ENCODE data around the gene TRPC1. TPM values are rescaled to one million over a fixed set of nuclear protein-coding genes. Genes with fewer than 3 reads are reported as not detected.

Gene TRPC1
- polyA plus RNA-seq, 1 of the 3 experiments (the other 2 are of a cell fraction), result 9.6 TPM

DNA sequence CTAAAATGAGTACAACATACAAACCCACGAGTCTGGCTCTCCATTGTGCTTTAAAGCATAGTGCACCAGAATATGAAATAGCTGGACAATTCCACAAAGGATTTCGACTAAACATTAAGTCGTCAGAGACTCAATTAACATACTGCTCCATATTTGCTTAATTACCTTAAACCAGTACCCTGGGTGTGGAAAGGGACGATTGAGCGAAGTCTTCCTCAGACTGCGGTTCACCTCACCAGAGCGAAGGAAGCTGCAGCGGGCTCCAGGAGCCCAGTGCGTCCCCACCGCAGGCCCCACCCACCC, 218 bp upstream of the TRPC1 start:
- 8% methylated on average over 10 of the region's 10 CpGs for WGBS (ENCODE audit: low lambda C conversion rate)
- no peaks in the 10 kb centered on the region for H4K20me1 ChIP-seq (ENCODE audit: insufficient read depth)
- no peak for DNase-seq
- peaks cover 0 to 2% of the 10 kb centered on the region in 2 experiments; a peak in 1 of 4 replicates for H3K4me1 ChIP-seq (ENCODE audit: control insufficient read depth in 1 of 2, insufficient read depth in 2 of 2, low read depth in 1 of 2, low read length in 1 of 2)
- peak; percentile 5; the same call in 1 of the 2 replicates for TF ChIP-seq MXI1 (IDR thresholded peaks at IDR 0.05; ENCODE audit: low read depth, low read length)
- no peak for TF ChIP-seq POLR2AphosphoS5 (IDR thresholded peaks at IDR 0.05; ENCODE audit: low read depth, low read length)
- TF ChIP-seq, protein P1, sequence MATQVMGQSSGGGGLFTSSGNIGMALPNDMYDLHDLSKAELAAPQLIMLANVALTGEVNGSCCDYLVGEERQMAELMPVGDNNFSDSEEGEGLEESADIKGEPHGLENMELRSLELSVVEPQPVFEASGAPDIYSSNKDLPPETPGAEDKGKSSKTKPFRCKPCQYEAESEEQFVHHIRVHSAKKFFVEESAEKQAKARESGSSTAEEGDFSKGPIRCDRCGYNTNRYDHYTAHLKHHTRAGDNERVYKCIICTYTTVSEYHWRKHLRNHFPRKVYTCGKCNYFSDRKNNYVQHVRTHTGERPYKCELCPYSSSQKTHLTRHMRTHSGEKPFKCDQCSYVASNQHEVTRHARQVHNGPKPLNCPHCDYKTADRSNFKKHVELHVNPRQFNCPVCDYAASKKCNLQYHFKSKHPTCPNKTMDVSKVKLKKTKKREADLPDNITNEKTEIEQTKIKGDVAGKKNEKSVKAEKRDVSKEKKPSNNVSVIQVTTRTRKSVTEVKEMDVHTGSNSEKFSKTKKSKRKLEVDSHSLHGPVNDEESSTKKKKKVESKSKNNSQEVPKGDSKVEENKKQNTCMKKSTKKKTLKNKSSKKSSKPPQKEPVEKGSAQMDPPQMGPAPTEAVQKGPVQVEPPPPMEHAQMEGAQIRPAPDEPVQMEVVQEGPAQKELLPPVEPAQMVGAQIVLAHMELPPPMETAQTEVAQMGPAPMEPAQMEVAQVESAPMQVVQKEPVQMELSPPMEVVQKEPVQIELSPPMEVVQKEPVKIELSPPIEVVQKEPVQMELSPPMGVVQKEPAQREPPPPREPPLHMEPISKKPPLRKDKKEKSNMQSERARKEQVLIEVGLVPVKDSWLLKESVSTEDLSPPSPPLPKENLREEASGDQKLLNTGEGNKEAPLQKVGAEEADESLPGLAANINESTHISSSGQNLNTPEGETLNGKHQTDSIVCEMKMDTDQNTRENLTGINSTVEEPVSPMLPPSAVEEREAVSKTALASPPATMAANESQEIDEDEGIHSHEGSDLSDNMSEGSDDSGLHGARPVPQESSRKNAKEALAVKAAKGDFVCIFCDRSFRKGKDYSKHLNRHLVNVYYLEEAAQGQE (IDR thresholded peaks at IDR 0.05; ENCODE audit: low read depth, low read length), result no peak
- no peak for TF ChIP-seq FOXJ3 (CRISPR knock-in tag; IDR thresholded peaks at IDR 0.05)
- H3K4me3 ChIP-seq (ENCODE audit: low read depth in 2 of 2, low read length in 1 of 2), result peak overlapping the region; percentile 96 to 99; a peak in 3 of 4 replicates
- H3K9me2 ChIP-seq, result no peaks in the 10 kb centered on the region
- H3K9me3 ChIP-seq, result no peaks in the 10 kb centered on the region
- peak overlapping the region; percentile 95 for H2AFZ ChIP-seq (ENCODE audit: low read depth)
- no peaks in the 10 kb centered on the region for H3F3A ChIP-seq (replicated peaks; ENCODE audit: insufficient read depth)
- H3K9ac ChIP-seq, result no peak overlapping the region
- H3K36me3 ChIP-seq (replicated peaks in 1 of 2; ENCODE audit: control insufficient read depth in 1 of 2, insufficient read depth in 2 of 2, low read length in 1 of 2), result peaks cover under 1 to 6% of the 10 kb centered on the region in 2 experiments
- peaks cover 42% of the 10 kb centered on the region for H3K79me2 ChIP-seq (ENCODE audit: insufficient read depth)
- CTCF ChIA-PET, result interaction anchor here (0.9 to 3.2 kb wide), 3 partner anchors 18 to 137 kb away, joined by 3 to 12 read pairs (median 4); no protein-coding TSS in a partner anchor
- peak overlapping the region in 1 of 2 experiments; percentile 63; a peak in 1 of 4 replicates for H3K27ac ChIP-seq (ENCODE audit: low read depth in 2 of 2, low read length in 1 of 2)
- POLR2A ChIA-PET, result interaction anchor here (0.8 to 1.2 kb wide), 5 partner anchors 18 to 278 kb away, joined by 3 to 4 read pairs (median 3); partner anchors contain the start of genes ATR, PLS1 and U2SURP
- H3K27me3 ChIP-seq (ENCODE audit: insufficient read depth), result no peaks in the 10 kb centered on the region
- H3K4me2 ChIP-seq, result peak overlapping the region; percentile 84; the same call in 1 of the 2 replicates

DNA sequence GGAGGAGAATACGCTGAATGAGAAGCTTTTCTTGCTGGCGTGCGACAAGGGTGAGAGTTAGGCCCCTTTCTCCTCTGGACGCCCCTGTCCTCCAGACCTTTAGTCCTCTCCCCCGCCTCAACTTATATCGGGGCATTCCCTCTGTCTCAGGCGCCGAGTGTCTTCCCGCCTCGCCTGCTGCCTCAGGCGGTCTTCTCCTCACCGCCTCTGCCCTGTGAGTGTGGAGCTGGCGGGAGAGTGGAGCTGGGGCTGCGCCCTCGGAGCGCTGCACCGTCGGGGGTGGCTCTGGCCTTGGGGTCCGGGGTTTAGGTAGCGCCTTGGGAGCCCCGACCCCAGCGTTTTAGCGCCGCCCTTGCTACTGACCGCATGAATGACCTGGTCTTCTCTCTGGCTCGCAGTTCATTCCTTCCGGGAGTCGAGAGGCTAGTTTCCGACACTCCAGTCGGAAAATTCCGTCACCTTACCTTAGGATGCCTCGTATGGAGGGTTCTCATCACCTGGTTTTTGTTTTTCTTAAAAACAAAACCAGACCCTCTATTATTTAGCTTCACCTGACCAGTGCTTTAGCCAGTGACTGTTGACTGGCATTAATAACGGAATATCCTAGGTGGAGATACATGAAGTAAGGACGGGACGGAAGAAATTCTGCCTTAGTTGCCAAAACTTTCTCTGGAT, 985 bp downstream of the TRPC1 start:
- peak; percentile 71 for DNase-seq
- peaks cover 0 to 2% of the 10 kb centered on the region in 2 experiments; a peak in 1 of 4 replicates for H3K4me1 ChIP-seq (ENCODE audit: control insufficient read depth in 1 of 2, insufficient read depth in 2 of 2, low read depth in 1 of 2, low read length in 1 of 2)
- H3K9me2 ChIP-seq, result no peaks in the 10 kb centered on the region
- TF ChIP-seq FOXJ3 (CRISPR knock-in tag; IDR thresholded peaks at IDR 0.05), result no peak
- TF ChIP-seq, protein P2, sequence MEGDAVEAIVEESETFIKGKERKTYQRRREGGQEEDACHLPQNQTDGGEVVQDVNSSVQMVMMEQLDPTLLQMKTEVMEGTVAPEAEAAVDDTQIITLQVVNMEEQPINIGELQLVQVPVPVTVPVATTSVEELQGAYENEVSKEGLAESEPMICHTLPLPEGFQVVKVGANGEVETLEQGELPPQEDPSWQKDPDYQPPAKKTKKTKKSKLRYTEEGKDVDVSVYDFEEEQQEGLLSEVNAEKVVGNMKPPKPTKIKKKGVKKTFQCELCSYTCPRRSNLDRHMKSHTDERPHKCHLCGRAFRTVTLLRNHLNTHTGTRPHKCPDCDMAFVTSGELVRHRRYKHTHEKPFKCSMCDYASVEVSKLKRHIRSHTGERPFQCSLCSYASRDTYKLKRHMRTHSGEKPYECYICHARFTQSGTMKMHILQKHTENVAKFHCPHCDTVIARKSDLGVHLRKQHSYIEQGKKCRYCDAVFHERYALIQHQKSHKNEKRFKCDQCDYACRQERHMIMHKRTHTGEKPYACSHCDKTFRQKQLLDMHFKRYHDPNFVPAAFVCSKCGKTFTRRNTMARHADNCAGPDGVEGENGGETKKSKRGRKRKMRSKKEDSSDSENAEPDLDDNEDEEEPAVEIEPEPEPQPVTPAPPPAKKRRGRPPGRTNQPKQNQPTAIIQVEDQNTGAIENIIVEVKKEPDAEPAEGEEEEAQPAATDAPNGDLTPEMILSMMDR (IDR thresholded peaks at IDR 0.05), result peak; percentile 39
- TF ChIP-seq TAF1 (IDR thresholded peaks at IDR 0.05; ENCODE audit: borderline replicate concordance, low read depth, low read length), result no peak
- peak; percentile 22 for TF ChIP-seq CHD2 (IDR thresholded peaks at IDR 0.05; ENCODE audit: low read length, partially characterized antibody)
- TF ChIP-seq POLR2AphosphoS5 (IDR thresholded peaks at IDR 0.05; ENCODE audit: low read depth, low read length), result no peak
- TF ChIP-seq FOSL2 (IDR thresholded peaks at IDR 0.05; ENCODE audit: borderline replicate concordance, low read depth), result no peak
- no peaks in the 10 kb centered on the region for H4K20me1 ChIP-seq (ENCODE audit: insufficient read depth)
- ChIA-PET CTCF (interaction anchor here (1.3 to 3.2 kb wide), 2 partner anchors 19 to 144 kb away, joined by 3 to 12 read pairs; no protein-coding TSS in a partner anchor), POLR2A (interaction anchor here (0.6 kb wide), 1 partner anchor 146 kb away, joined by 4 read pairs; the partner anchor contains the start of gene ATR)
- H3K36me3 ChIP-seq (replicated peaks in 1 of 2; ENCODE audit: control insufficient read depth in 1 of 2, insufficient read depth in 2 of 2, low read length in 1 of 2), result peaks cover 5 to 8% of the 10 kb centered on the region in 2 experiments
- no peaks in the 10 kb centered on the region for H3K27me3 ChIP-seq (ENCODE audit: insufficient read depth)
- H3K9ac ChIP-seq, result peak overlapping the region; percentile 81
- H3K4me2 ChIP-seq, result peak overlapping the region; percentile 84
- H3K27ac ChIP-seq (ENCODE audit: low read depth in 2 of 2, low read length in 1 of 2), result peak overlapping the region; percentile 74 to 94
- peak overlapping the region; percentile 96 to 99 for H3K4me3 ChIP-seq (ENCODE audit: low read depth in 2 of 2, low read length in 1 of 2)
- peaks cover 48% of the 10 kb centered on the region for H3K79me2 ChIP-seq (ENCODE audit: insufficient read depth)
- 2% methylated on average over 28 of the region's 35 CpGs for whole genome bisulfite sequencing (ENCODE audit: low lambda C conversion rate)
- peak overlapping the region; percentile 53 for H2AFZ ChIP-seq (ENCODE audit: low read depth)
- H3F3A ChIP-seq (replicated peaks; ENCODE audit: insufficient read depth), result no peaks in the 10 kb centered on the region
- H3K9me3 ChIP-seq, result no peaks in the 10 kb centered on the region
